K562 (cell line): ENCODE measurements around the gene SYS1. TPM values are rescaled to one million over a fixed set of nuclear protein-coding genes. Genes with fewer than 3 reads are reported as not detected.
A peak's percentile ranks its signal among the peaks of the same experiment; 100 is the strongest.

Experiments used
- ATF7 ChIP-seq: fragments of 450-650 bp; IDR thresholded peaks from 2 replicates; pipeline ENCODE4 v1.7.1; 2014; ENCODE audit warnings: mild to moderate bottlenecking, moderate library complexity
- BRD4 ChIP-seq: fragments of 200-600 bp; sonication (generic); IDR thresholded peaks from 2 replicates; pipeline ENCODE4 v1.6.1; 2017; ENCODE audit warnings: inconsistent platforms
- MAZ ChIP-seq, 2 experiments: fragments of 450-650 bp in 1 of 2; sonication (generic) in 1 of 2; formaldehyde crosslinking; IDR thresholded peaks in 1 of 2; conservative IDR thresholded peaks in 1 of 2; 2 replicates each; pipeline versions ENCODE4 v1.4.0 to v1.5.0; 2020; ENCODE audit warnings: mild to moderate bottlenecking in 1 of 2, missing genetic modification reagents in 1 of 2
- MYNN ChIP-seq, 2 experiments: sonication (generic); formaldehyde crosslinking in 1 of 2; IDR thresholded peaks; 2 replicates each; pipeline versions ENCODE4 v1.5.0 to v1.6.1; 2016 to 2020; ENCODE audit warnings: antibody characterized with exemption in 1 of 2, missing genetic modification reagents in 1 of 2
- SIN3A ChIP-seq, 2 experiments: fragments of 150-350 bp in 1 of 2; IDR thresholded peaks; 2 replicates each; pipeline ENCODE4 v1.6.1; 2011 to 2016; ENCODE audit warnings: borderline replicate concordance in 2 of 2, low read depth in 2 of 2, low read length in 2 of 2, mild to moderate bottlenecking in 2 of 2, moderate library complexity in 2 of 2; ENCODE audit not compliant: control insufficient read depth in 1 of 2
- ZNF77 ChIP-seq: fragments of 250-450 bp; sonication (Bioruptor Pico); IDR thresholded peaks from 2 replicates; pipeline ENCODE4 v1.5.0; 2020
- ZNF780A ChIP-seq: fragments of 250-450 bp; sonication (Bioruptor Pico); IDR thresholded peaks from 2 replicates; pipeline ENCODE4 v1.5.0; 2021; ENCODE audit warnings: mild to moderate bottlenecking
- polyA plus RNA-seq, 8 experiments: library from polyadenylated mRNA; depleted of rRNA in 4 of 8; stranded (reverse) in 5 of 8; unstranded in 3 of 8; fragments of >200 nt; fragmentation: Nextera tagmentation in 2 of 8; fragmentation: Illumina TruSeq in 1 of 8; extraction: Ambion mirVana in 2 of 8; extraction: Trizol in 1 of 8; gene quantifications; 2 replicates each; pipeline versions ENCODE4 v1.2.1 to v1.2.3, GENCODE V29; 2011 to 2014; ENCODE audit warnings: inconsistent platforms in 1 of 8, missing spikeins in 1 of 8
- total RNA-seq, 7 experiments: library from RNA; depleted of rRNA in 6 of 7; stranded (reverse); fragments of >200 nt in 6 of 7; fragmentation: Illumina TruSeq in 2 of 7; extraction: Trizol in 2 of 7; gene quantifications; 2 replicates each; pipeline versions ENCODE4 v1.2.1 to v1.2.3, GENCODE V29; 2011 to 2021; ENCODE audit warnings: low replicate concordance in 1 of 7
- TF ChIP-seq, protein P1 (sequence below): sonication (generic); formaldehyde crosslinking; IDR thresholded peaks from 2 replicates; pipeline ENCODE4 v1.8.0; 2022; ENCODE audit warnings: mild to moderate bottlenecking, missing genetic modification reagents
- TF ChIP-seq, protein P2 (sequence below): fragments of 250-450 bp; sonication (Bioruptor Pico); IDR thresholded peaks from 2 replicates; pipeline ENCODE4 v1.5.0; 2021; ENCODE audit warnings: mild to moderate bottlenecking, borderline replicate concordance
- TF ChIP-seq, protein P3 (sequence below), 2 experiments: fragments of 450-650 bp; IDR thresholded peaks; 2 replicates each; pipeline ENCODE4 v1.6.1; 2016

Gene SYS1
- total and polyA plus RNA-seq, 9 of the 15 experiments (the other 6 are each of a cell fraction or from before 2014, with no cell fraction given), result 11.1 to 25.2 (median 17.5) TPM

DNA sequence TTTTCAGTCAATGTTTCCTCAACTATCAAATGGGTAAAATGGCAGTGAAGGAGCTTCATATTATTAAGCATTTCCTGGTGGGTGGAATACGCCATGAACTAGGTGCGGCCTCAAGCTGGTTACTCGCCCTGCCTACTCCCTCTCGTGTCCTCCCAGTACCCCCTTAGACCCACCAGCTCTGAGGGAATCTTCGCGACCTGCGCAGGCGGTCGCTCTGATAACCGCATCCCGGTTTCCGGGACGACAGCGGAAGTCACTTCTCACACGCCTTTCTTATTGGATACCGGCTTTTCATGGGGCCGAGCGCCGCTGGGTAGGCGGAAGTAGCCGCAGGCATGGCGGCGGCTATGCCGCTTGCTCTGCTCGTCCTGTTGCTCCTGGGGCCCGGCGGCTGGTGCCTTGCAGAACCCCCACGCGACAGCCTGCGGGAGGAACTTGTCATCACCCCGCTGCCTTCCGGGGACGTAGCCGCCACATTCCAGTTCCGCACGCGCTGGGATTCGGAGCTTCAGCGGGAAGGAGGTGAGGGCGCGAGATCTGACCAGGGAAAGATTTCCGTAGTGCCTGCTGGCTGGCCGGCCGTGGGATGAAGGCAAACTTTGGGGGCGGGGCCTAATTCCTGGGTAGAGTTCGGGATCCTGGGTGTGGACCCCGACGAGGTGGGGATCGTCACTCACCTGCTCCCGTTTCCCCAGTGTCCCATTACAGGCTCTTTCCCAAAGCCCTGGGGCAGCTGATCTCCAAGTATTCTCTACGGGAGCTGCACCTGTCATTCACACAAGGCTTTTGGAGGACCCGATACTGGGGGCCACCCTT is 53.1 kb downstream of the SYS1 start, which contains the start of gene PIGT (continued):
- TF ChIP-seq BRD4 (no peak), SIN3A (IDR thresholded peaks at IDR 0.05; ENCODE audit: borderline replicate concordance in 2 of 2, control insufficient read depth in 1 of 2, low read depth in 2 of 2, low read length in 2 of 2) (peak in 1 of 2 experiments; percentile 89; a peak in 2 of 4 replicates), MYNN (IDR thresholded peaks at IDR 0.05) (no peak), MYNN (CRISPR knock-in tag; IDR thresholded peaks at IDR 0.05) (no peak), ZNF77 (CRISPR knock-in tag) (no peak), ATF7 (peak; percentile 52; the same call in 1 of the 2 replicates), MAZ (CRISPR knock-in tag; conservative IDR thresholded peaks at IDR 0.05 in 1 of 2, IDR thresholded peaks at IDR 0.05 in 1 of 2) (peak; percentile 38 to 85; a peak in 2 of 4 replicates), ZNF780A (CRISPR knock-in tag) (no peak)
- TF ChIP-seq, protein P1, sequence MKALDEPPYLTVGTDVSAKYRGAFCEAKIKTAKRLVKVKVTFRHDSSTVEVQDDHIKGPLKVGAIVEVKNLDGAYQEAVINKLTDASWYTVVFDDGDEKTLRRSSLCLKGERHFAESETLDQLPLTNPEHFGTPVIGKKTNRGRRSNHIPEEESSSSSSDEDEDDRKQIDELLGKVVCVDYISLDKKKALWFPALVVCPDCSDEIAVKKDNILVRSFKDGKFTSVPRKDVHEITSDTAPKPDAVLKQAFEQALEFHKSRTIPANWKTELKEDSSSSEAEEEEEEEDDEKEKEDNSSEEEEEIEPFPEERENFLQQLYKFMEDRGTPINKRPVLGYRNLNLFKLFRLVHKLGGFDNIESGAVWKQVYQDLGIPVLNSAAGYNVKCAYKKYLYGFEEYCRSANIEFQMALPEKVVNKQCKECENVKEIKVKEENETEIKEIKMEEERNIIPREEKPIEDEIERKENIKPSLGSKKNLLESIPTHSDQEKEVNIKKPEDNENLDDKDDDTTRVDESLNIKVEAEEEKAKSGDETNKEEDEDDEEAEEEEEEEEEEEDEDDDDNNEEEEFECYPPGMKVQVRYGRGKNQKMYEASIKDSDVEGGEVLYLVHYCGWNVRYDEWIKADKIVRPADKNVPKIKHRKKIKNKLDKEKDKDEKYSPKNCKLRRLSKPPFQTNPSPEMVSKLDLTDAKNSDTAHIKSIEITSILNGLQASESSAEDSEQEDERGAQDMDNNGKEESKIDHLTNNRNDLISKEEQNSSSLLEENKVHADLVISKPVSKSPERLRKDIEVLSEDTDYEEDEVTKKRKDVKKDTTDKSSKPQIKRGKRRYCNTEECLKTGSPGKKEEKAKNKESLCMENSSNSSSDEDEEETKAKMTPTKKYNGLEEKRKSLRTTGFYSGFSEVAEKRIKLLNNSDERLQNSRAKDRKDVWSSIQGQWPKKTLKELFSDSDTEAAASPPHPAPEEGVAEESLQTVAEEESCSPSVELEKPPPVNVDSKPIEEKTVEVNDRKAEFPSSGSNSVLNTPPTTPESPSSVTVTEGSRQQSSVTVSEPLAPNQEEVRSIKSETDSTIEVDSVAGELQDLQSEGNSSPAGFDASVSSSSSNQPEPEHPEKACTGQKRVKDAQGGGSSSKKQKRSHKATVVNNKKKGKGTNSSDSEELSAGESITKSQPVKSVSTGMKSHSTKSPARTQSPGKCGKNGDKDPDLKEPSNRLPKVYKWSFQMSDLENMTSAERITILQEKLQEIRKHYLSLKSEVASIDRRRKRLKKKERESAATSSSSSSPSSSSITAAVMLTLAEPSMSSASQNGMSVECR (CRISPR knock-in tag), result peak; percentile 76; the same call in 1 of the 2 replicates
- TF ChIP-seq, protein P2, sequence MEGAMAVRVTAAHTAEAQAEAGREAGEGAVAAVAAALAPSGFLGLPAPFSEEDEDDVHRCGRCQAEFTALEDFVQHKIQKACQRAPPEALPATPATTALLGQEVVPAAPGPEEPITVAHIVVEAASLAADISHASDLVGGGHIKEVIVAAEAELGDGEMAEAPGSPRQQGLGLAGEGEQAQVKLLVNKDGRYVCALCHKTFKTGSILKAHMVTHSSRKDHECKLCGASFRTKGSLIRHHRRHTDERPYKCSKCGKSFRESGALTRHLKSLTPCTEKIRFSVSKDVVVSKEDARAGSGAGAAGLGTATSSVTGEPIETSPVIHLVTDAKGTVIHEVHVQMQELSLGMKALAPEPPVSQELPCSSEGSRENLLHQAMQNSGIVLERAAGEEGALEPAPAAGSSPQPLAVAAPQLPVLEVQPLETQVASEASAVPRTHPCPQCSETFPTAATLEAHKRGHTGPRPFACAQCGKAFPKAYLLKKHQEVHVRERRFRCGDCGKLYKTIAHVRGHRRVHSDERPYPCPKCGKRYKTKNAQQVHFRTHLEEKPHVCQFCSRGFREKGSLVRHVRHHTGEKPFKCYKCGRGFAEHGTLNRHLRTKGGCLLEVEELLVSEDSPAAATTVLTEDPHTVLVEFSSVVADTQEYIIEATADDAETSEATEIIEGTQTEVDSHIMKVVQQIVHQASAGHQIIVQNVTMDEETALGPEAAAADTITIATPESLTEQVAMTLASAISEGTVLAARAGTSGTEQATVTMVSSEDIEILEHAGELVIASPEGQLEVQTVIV, result no peak
- TF ChIP-seq, protein P3, sequence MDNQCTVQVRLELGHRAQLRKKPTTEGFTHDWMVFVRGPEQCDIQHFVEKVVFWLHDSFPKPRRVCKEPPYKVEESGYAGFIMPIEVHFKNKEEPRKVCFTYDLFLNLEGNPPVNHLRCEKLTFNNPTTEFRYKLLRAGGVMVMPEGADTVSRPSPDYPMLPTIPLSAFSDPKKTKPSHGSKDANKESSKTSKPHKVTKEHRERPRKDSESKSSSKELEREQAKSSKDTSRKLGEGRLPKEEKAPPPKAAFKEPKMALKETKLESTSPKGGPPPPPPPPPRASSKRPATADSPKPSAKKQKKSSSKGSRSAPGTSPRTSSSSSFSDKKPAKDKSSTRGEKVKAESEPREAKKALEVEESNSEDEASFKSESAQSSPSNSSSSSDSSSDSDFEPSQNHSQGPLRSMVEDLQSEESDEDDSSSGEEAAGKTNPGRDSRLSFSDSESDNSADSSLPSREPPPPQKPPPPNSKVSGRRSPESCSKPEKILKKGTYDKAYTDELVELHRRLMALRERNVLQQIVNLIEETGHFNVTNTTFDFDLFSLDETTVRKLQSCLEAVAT (IDR thresholded peaks at IDR 0.05), result 0 out of 4 replicates have a peak, but pooled peaks of 1 of the 2 experiments have one; percentile 22
